H1 (cell line): ENCODE measurements around the gene TMEM163. TPM values are rescaled to one million over a fixed set of nuclear protein-coding genes. Genes with fewer than 3 reads are reported as not detected.

Source experiments
- CTCF ChIA-PET: fragments of 300-600 bp; sonication (Branson Sonifier 250); formaldehyde crosslinking; loops from one replicate; lab custom pipeline; 2021; ENCODE audit not compliant: partially characterized antibody; lab: Charles Lee
- POLR2A ChIA-PET: fragments of 300-600 bp; sonication (Branson Sonifier 250); formaldehyde crosslinking; loops from one replicate; lab custom pipeline; 2021; ENCODE audit warnings: inconsistent platforms; ENCODE audit not compliant: partially characterized antibody; lab: Charles Lee
- DNase-seq, 2 experiments: peaks; one replicate each; pipeline versions ENCODE4 v3.0.0 to v3.0.0-alpha.2; 2010 to 2022; ENCODE audit warnings: low spot score in 2 of 2, low read depth in 1 of 2, mixed read lengths in 1 of 2
- FAIRE-seq: peaks from 2 replicates; lab custom pipeline; 2011; peaks lifted over from hg19 to GRCh38; lab: Jason Lieb, UNC
- H2AFZ ChIP-seq: 2 replicates; pipeline ENCODE4 v1.8.1; 2012; ENCODE audit warnings: low read length, inconsistent platforms
- H2AK5ac ChIP-seq: 2 replicates; pipeline ENCODE4 v1.6.1; 2013; ENCODE audit warnings: low read depth, low read length
- H2BK120ac ChIP-seq: replicated peaks from 2 replicates; pipeline ENCODE3; 2013; ENCODE audit warnings: low read depth, low read length, inconsistent platforms
- H2BK12ac ChIP-seq: 2 replicates; pipeline ENCODE4 v1.6.1; 2013; ENCODE audit warnings: low read depth, low read length
- H2BK15ac ChIP-seq: 2 replicates; pipeline ENCODE4 v1.6.1; 2013; ENCODE audit warnings: low read length
- H2BK20ac ChIP-seq: 2 replicates; pipeline ENCODE4 v1.6.1; 2013; ENCODE audit warnings: low read length
- H2BK5ac ChIP-seq: 2 replicates; pipeline ENCODE4 v1.6.1; 2013; ENCODE audit warnings: low read depth, low read length
- H3K14ac ChIP-seq: 2 replicates; pipeline ENCODE4 v1.6.1; 2013; ENCODE audit warnings: inconsistent platforms; ENCODE audit not compliant: insufficient read length
- H3K18ac ChIP-seq: 2 replicates; pipeline ENCODE4 v1.6.1; 2013; ENCODE audit warnings: low read length; ENCODE audit errors: extremely low read depth
- H3K23ac ChIP-seq: 2 replicates; pipeline ENCODE4 v1.6.1; 2013; ENCODE audit warnings: inconsistent platforms; ENCODE audit not compliant: insufficient read length
- H3K23me2 ChIP-seq: 2 replicates; pipeline ENCODE4 v1.6.1; 2013; ENCODE audit warnings: low read depth, low read length
- H3K27ac ChIP-seq: 2 replicates; pipeline ENCODE4 v1.6.1; 2011; ENCODE audit warnings: low read depth, low read length, inconsistent platforms
- H3K27me3 ChIP-seq, 4 experiments: replicated peaks in 1 of 4; 1 replicate in 1 of 4; 2 replicates in 3 of 4; pipeline versions ENCODE4 v1.6.1 to v1.8.1; 2011 to 2013; ENCODE audit warnings: low read length in 3 of 4, mild to moderate bottlenecking in 3 of 4, inconsistent platforms in 2 of 4, mixed read lengths in 2 of 4, moderate library complexity in 1 of 4; ENCODE audit not compliant: control insufficient read depth in 3 of 4, insufficient read depth in 3 of 4; ENCODE audit errors: extremely low read depth in 1 of 4
- H3K36me3 ChIP-seq, 4 experiments: 2 replicates each; pipeline versions ENCODE4 v1.6.1 to v1.8.1; 2011 to 2013; ENCODE audit warnings: mild to moderate bottlenecking in 4 of 4, low read length in 3 of 4, moderate library complexity in 2 of 4, control low read depth in 1 of 4, inconsistent platforms in 1 of 4; ENCODE audit not compliant: insufficient read depth in 4 of 4, control insufficient read depth in 2 of 4
- H3K4ac ChIP-seq: replicated peaks from 2 replicates; pipeline ENCODE3; 2013; ENCODE audit warnings: low read length, low read depth, mixed read lengths, inconsistent platforms; ENCODE audit not compliant: insufficient read length
- H3K4me1 ChIP-seq, 4 experiments: replicated peaks in 1 of 4; 1 replicate in 1 of 4; 2 replicates in 3 of 4; pipeline versions ENCODE4 v1.6.1 to v1.8.1; 2011 to 2013; ENCODE audit warnings: low read length in 3 of 4, inconsistent platforms in 2 of 4, mixed read lengths in 1 of 4; ENCODE audit not compliant: insufficient read depth in 4 of 4, control insufficient read depth in 3 of 4
- H3K4me2 ChIP-seq, 2 experiments: 2 replicates each; pipeline versions ENCODE4 v1.6.1 to v1.8.1; 2011 to 2013; ENCODE audit warnings: low read depth in 2 of 2, low read length in 2 of 2, control low read depth in 1 of 2, inconsistent platforms in 1 of 2, mild to moderate bottlenecking in 1 of 2; ENCODE audit not compliant: insufficient read depth in 1 of 2
- H3K4me3 ChIP-seq, 4 experiments: fragments of 200-600, 300-600 bp in 1 of 4; sonication (generic), shearing (Covaris generic), sonication (Bioruptor Twin) in 1 of 4; 2 replicates each; pipeline versions ENCODE4 v1.5.1 to v1.8.1; 2011 to 2016; ENCODE audit warnings: low read length in 4 of 4, low read depth in 3 of 4, control low read depth in 2 of 4, inconsistent platforms in 2 of 4, mild to moderate bottlenecking in 2 of 4, mixed read lengths in 1 of 4, moderate library complexity in 1 of 4; ENCODE audit not compliant: insufficient read depth in 2 of 4; ENCODE audit errors: extremely low read depth in 1 of 4
- H3K56ac ChIP-seq: replicated peaks from 2 replicates; pipeline ENCODE3; 2013; ENCODE audit warnings: low read depth, mild to moderate bottlenecking, mixed read lengths, low read length, inconsistent platforms; ENCODE audit not compliant: insufficient read length
- H3K79me1 ChIP-seq: 2 replicates; pipeline ENCODE4 v1.6.1; 2013; ENCODE audit warnings: low read depth, low read length, control low read depth
- H3K79me2 ChIP-seq, 2 experiments: 2 replicates each; pipeline versions ENCODE4 v1.6.1 to v1.8.1; 2012 to 2013; ENCODE audit warnings: low read length in 2 of 2, mild to moderate bottlenecking in 2 of 2, inconsistent platforms in 1 of 2; ENCODE audit not compliant: insufficient read depth in 2 of 2, control insufficient read depth in 1 of 2
- H3K9ac ChIP-seq, 4 experiments: replicated peaks in 1 of 4; 1 replicate in 1 of 4; 2 replicates in 3 of 4; pipeline versions ENCODE4 v1.6.1 to v1.8.1; 2011 to 2013; ENCODE audit warnings: low read depth in 3 of 4, low read length in 3 of 4, control low read depth in 2 of 4, mild to moderate bottlenecking in 2 of 4, moderate library complexity in 2 of 4, inconsistent platforms in 1 of 4; ENCODE audit errors: extremely low read depth in 1 of 4
- H3K9me3 ChIP-seq, 2 experiments: 2 replicates each; pipeline versions ENCODE4 v1.6.1 to v1.8.1; 2012 to 2013; ENCODE audit warnings: mild to moderate bottlenecking in 2 of 2, moderate library complexity in 2 of 2, control low read depth in 1 of 2, inconsistent platforms in 1 of 2, low read depth in 1 of 2, low read length in 1 of 2, mixed read lengths in 1 of 2; ENCODE audit not compliant: insufficient read depth in 2 of 2
- H4K20me1 ChIP-seq, 2 experiments: replicated peaks in 1 of 2; 2 replicates each; pipeline versions ENCODE3 to v1.8.1; 2011 to 2013; ENCODE audit warnings: inconsistent platforms in 2 of 2, low read length in 2 of 2, mild to moderate bottlenecking in 1 of 2; ENCODE audit not compliant: insufficient read depth in 2 of 2, control insufficient read depth in 1 of 2
- H4K5ac ChIP-seq: 2 replicates; pipeline ENCODE4 v1.6.1; 2013; ENCODE audit warnings: low read length, low read depth, mixed read lengths, inconsistent platforms; ENCODE audit not compliant: insufficient read length
- H4K8ac ChIP-seq: 2 replicates; pipeline ENCODE4 v1.8.0; 2013; ENCODE audit warnings: mild to moderate bottlenecking, moderate library complexity, low read length, inconsistent platforms; ENCODE audit not compliant: insufficient read depth; ENCODE audit errors: extremely low read depth
- H4K91ac ChIP-seq: replicated peaks from 2 replicates; pipeline ENCODE3; 2013; ENCODE audit warnings: low read length, mixed read lengths, inconsistent platforms; ENCODE audit not compliant: insufficient read length
- EP300 ChIP-seq, 2 experiments: IDR thresholded peaks; 1 replicate in 1 of 2; 2 replicates in 1 of 2; pipeline ENCODE4 v1.6.1; 2011 to 2012; ENCODE audit warnings: low read depth in 2 of 2, low read length in 2 of 2, mild to moderate bottlenecking in 2 of 2, borderline replicate concordance in 1 of 2, inconsistent platforms in 1 of 2, moderate library complexity in 1 of 2
- FOSL1 ChIP-seq: IDR thresholded peaks from 2 replicates; pipeline ENCODE4 v1.6.1; 2011; ENCODE audit warnings: mild to moderate bottlenecking, low read depth, low read length, moderate library complexity; ENCODE audit not compliant: insufficient read depth
- POU5F1 ChIP-seq: IDR thresholded peaks from 2 replicates; pipeline ENCODE4 v1.6.1; 2011; ENCODE audit warnings: low read depth, mild to moderate bottlenecking, low read length, moderate library complexity
- SAP30 ChIP-seq: fragments of 300-600 bp; sonication (generic); IDR thresholded peaks from 2 replicates; pipeline ENCODE4 v1.7.1; 2012; ENCODE audit warnings: low read length, moderate library complexity, mild to moderate bottlenecking, inconsistent platforms; ENCODE audit not compliant: insufficient read depth, insufficient replicate concordance
- SIX5 ChIP-seq: IDR thresholded peaks from 2 replicates; pipeline ENCODE4 v1.6.1; 2011; ENCODE audit warnings: mild to moderate bottlenecking, low read depth, low read length
- TAF1 ChIP-seq: IDR thresholded peaks from 2 replicates; pipeline ENCODE4 v1.6.1; 2011; ENCODE audit warnings: mild to moderate bottlenecking, low read depth, low read length
- TCF12 ChIP-seq: IDR thresholded peaks from 2 replicates; pipeline ENCODE4 v1.6.1; 2011; ENCODE audit warnings: low read depth, mild to moderate bottlenecking, low read length
- ZNF274 ChIP-seq: IDR thresholded peaks from 2 replicates; pipeline ENCODE4 v1.7.0; 2012; ENCODE audit warnings: low read length, borderline replicate concordance; ENCODE audit errors: extremely low read depth
- WGBS, 2 experiments: shearing (Covaris generic) in 1 of 2; methylation state at CpG; one replicate each; pipeline versions ENCODE4 v1.1.6 to v1.1.7; 2013 to 2015; ENCODE audit warnings: low lambda C conversion rate in 2 of 2, mixed read lengths in 2 of 2, inconsistent platforms in 1 of 2, low coverage in 1 of 2, missing lambda C conversion rate in 1 of 2; ENCODE audit not compliant: insufficient replicate concordance in 2 of 2, insufficient coverage in 1 of 2, insufficient read length in 1 of 2; ENCODE audit errors: extremely low coverage in 1 of 2, missing lambda C conversion rate in 1 of 2; 5-methylcytosine and 5-hydroxymethylcytosine counted together
- polyA plus RNA-seq, 7 experiments: library from polyadenylated mRNA; depleted of rRNA in 3 of 7; stranded (reverse) in 5 of 7; unstranded in 2 of 7; fragments of >200 nt in 5 of 7; fragments of 200-250 nt in 2 of 7; gene quantifications; 1 replicate in 5 of 7; 2 replicates in 1 of 7; 4 replicates in 1 of 7; pipeline versions ENCODE4 v1.2.1 to v1.2.3, GENCODE V29; 2011 to 2013; ENCODE audit warnings: missing spikeins in 2 of 7, mixed read lengths in 2 of 7
- total RNA-seq: library from RNA; stranded (reverse); fragmentation: NEBNext Ultra II Directional; extraction: Animal tissue kit (Norgen Biotek cat#: 25700); gene quantifications from 2 replicates; pipeline ENCODE4 v1.2.1, GENCODE V29; 2021
- TF ChIP-seq, protein P1 (sequence below): IDR thresholded peaks from 2 replicates; pipeline ENCODE4 v1.6.1; 2012; ENCODE audit warnings: inconsistent platforms
- TF ChIP-seq, protein P2 (sequence below): IDR thresholded peaks from 2 replicates; pipeline ENCODE4 v1.6.1; 2011; ENCODE audit warnings: low read depth, mild to moderate bottlenecking, low read length; ENCODE audit not compliant: insufficient read depth
- TF ChIP-seq, protein P3 (sequence below): IDR thresholded peaks from 2 replicates; pipeline ENCODE4 v1.6.1; 2012; ENCODE audit warnings: low read length, inconsistent platforms

The TMEM163 gene
- total and polyA plus RNA-seq, 2 of the 8 experiments (the other 6 are each of a cell fraction or from before 2014, with no cell fraction given) = 2.8 to 3.2 TPM

GRCh38 chr2:134507697-134508096 is 211.1 kb downstream of the TMEM163 start:
- DNase-seq = no peak
- Histone ChIP-seq H3K9me3 (no peaks in the 10 kb centered on the region), H3K79me2 (no peaks in the 10 kb centered on the region), H3K23ac (no peak overlapping the region), H3K27me3 (no peaks in the 10 kb centered on the region; a peak in 1 of 7 replicates), H3K36me3 (no peaks in the 10 kb centered on the region), H3K4me1 (no peaks in the 10 kb centered on the region; a peak in 1 of 7 replicates), H4K91ac (no peak overlapping the region), H2BK12ac (no peak overlapping the region), H3K56ac (no peak overlapping the region), H2BK5ac (no peak overlapping the region), H4K8ac (no peak overlapping the region), H3K9ac (no peak overlapping the region), H3K79me1 (no peaks in the 10 kb centered on the region), H2AFZ (no peak overlapping the region), H2BK15ac (no peak overlapping the region), H3K14ac (no peak overlapping the region), H2BK120ac (no peak overlapping the region), H3K27ac (no peak overlapping the region), H3K23me2 (peaks cover 4% of the 10 kb centered on the region; the same call in 1 of the 2 replicates), H3K18ac (no peak overlapping the region), H2AK5ac (no peak overlapping the region), H3K4me2 (no peak overlapping the region), H2BK20ac (no peak overlapping the region), H3K4ac (no peak overlapping the region), H4K5ac (no peak overlapping the region), H4K20me1 (no peaks in the 10 kb centered on the region), H3K4me3 (no peak overlapping the region)
- POLR2A ChIA-PET = no interaction called here
- CTCF ChIA-PET = interaction anchor here (0.7 to 1.0 kb wide), 3 partner anchors 11 to 390 kb away, joined by 3 to 4 read pairs (median 3); no protein-coding TSS in a partner anchor
- WGBS, 2 experiments = 91% methylated on average over 1 of the region's 1 CpG; no CpG with 5 or more reads in 1 of the 2 experiments
- no peak for TF ChIP-seq FOSL1
- no peak for TF ChIP-seq TAF1
- TF ChIP-seq, protein P1, sequence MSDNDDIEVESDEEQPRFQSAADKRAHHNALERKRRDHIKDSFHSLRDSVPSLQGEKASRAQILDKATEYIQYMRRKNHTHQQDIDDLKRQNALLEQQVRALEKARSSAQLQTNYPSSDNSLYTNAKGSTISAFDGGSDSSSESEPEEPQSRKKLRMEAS = no peak
- TF ChIP-seq TCF12 = no peak
- TF ChIP-seq SIX5 = no peak
- TF ChIP-seq ZNF274 = no peak
- no peak for TF ChIP-seq EP300 (IDR thresholded peaks at IDR 0.05; ENCODE audit: borderline replicate concordance in 1 of 2, low read depth in 2 of 2, low read length in 2 of 2)
- no peak for TF ChIP-seq SAP30
- TF ChIP-seq, protein P2, sequence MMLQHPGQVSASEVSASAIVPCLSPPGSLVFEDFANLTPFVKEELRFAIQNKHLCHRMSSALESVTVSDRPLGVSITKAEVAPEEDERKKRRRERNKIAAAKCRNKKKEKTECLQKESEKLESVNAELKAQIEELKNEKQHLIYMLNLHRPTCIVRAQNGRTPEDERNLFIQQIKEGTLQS = no peak
- TF ChIP-seq, protein P3, sequence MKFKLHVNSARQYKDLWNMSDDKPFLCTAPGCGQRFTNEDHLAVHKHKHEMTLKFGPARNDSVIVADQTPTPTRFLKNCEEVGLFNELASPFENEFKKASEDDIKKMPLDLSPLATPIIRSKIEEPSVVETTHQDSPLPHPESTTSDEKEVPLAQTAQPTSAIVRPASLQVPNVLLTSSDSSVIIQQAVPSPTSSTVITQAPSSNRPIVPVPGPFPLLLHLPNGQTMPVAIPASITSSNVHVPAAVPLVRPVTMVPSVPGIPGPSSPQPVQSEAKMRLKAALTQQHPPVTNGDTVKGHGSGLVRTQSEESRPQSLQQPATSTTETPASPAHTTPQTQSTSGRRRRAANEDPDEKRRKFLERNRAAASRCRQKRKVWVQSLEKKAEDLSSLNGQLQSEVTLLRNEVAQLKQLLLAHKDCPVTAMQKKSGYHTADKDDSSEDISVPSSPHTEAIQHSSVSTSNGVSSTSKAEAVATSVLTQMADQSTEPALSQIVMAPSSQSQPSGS = no peak
- TF ChIP-seq POU5F1 = no peak
- no peak for FAIRE-seq
